DOHH2 (cell line): ENCODE measurements around the gene CIAO2B.
"Not testable (repeated sequence)": the region's sequence is repeated elsewhere in the genome, so short reads cannot be mapped to it uniquely, and the experiment has no call there.

Source experiments
- H3F3A ChIP-seq: fragments of 200-600 bp; sonication (generic), shearing (Covaris generic); 2 replicates; pipeline ENCODE4 v1.6.0; 2016; ENCODE audit warnings: antibody characterized with exemption, mild to moderate bottlenecking; ENCODE audit not compliant: control insufficient read depth, insufficient read depth
- H3K27ac ChIP-seq: fragments of 200-600 bp; sonication (generic); 2 replicates; pipeline ENCODE4 v1.5.1; 2014; ENCODE audit warnings: low read depth, mild to moderate bottlenecking, low read length, moderate library complexity
- H3K27me3 ChIP-seq: fragments of 200-600 bp; sonication (generic); 2 replicates; pipeline ENCODE4 v1.6.1; 2014; ENCODE audit warnings: mild to moderate bottlenecking, low read length, mixed read lengths; ENCODE audit not compliant: control insufficient read depth
- H3K36me3 ChIP-seq: fragments of 200-600 bp; sonication (generic); 2 replicates; pipeline ENCODE4 v1.6.1; 2014; ENCODE audit warnings: mild to moderate bottlenecking, low read length, moderate library complexity, mixed read lengths; ENCODE audit not compliant: control insufficient read depth
- H3K4me1 ChIP-seq: fragments of 200-600 bp; sonication (generic); 2 replicates; pipeline ENCODE4 v1.6.1; 2014; ENCODE audit warnings: mild to moderate bottlenecking, low read length, mixed read lengths; ENCODE audit not compliant: control insufficient read depth
- H3K4me2 ChIP-seq: fragments of 200-600 bp; sonication (generic); 2 replicates; pipeline ENCODE4 v1.6.0; 2014; ENCODE audit warnings: mild to moderate bottlenecking, low read length, moderate library complexity
- H3K4me3 ChIP-seq: fragments of 200-600 bp; sonication (generic); 2 replicates; pipeline ENCODE4 v1.5.1; 2014; ENCODE audit warnings: mild to moderate bottlenecking, low read length, mixed read lengths
- H3K79me2 ChIP-seq: fragments of 200-600 bp; sonication (generic); 2 replicates; pipeline ENCODE4 v1.6.1; 2014; ENCODE audit warnings: mild to moderate bottlenecking, low read length, mixed read lengths; ENCODE audit not compliant: control insufficient read depth
- H3K9me2 ChIP-seq: fragments of 200-600 bp; sonication (generic); replicated peaks from 2 replicates; pipeline ENCODE4 v1.6.1; 2014; ENCODE audit warnings: mild to moderate bottlenecking, low read length, mixed read lengths; ENCODE audit not compliant: control insufficient read depth
- H3K9me3 ChIP-seq: fragments of 200-600 bp; sonication (generic); 2 replicates; pipeline ENCODE4 v1.6.1; 2014; ENCODE audit warnings: antibody characterized with exemption, low read length, mixed read lengths; ENCODE audit not compliant: control insufficient read depth, insufficient read depth
- H4K20me1 ChIP-seq: fragments of 200-600 bp; sonication (generic); 2 replicates; pipeline ENCODE4 v1.6.0; 2014; ENCODE audit warnings: low read depth, mild to moderate bottlenecking, antibody characterized with exemption, low read length, moderate library complexity; ENCODE audit not compliant: control insufficient read depth, insufficient read depth
- EZH2phosphoT487 ChIP-seq: fragments of 200-600 bp; sonication (generic); IDR thresholded peaks from 2 replicates; pipeline ENCODE4 v1.6.1; 2017; ENCODE audit warnings: borderline replicate concordance, mild to moderate bottlenecking, antibody characterized with exemption, low read length, moderate library complexity, mixed read lengths
- TF ChIP-seq, protein P1 (sequence below): fragments of 200-600 bp; sonication (generic); IDR thresholded peaks from one replicate; pipeline ENCODE4 v1.5.1; 2014; ENCODE audit warnings: antibody characterized with exemption, mild to moderate bottlenecking, low read depth, low read length; ENCODE audit not compliant: poor library complexity, severe bottlenecking

CIAO2B gene

DNA sequence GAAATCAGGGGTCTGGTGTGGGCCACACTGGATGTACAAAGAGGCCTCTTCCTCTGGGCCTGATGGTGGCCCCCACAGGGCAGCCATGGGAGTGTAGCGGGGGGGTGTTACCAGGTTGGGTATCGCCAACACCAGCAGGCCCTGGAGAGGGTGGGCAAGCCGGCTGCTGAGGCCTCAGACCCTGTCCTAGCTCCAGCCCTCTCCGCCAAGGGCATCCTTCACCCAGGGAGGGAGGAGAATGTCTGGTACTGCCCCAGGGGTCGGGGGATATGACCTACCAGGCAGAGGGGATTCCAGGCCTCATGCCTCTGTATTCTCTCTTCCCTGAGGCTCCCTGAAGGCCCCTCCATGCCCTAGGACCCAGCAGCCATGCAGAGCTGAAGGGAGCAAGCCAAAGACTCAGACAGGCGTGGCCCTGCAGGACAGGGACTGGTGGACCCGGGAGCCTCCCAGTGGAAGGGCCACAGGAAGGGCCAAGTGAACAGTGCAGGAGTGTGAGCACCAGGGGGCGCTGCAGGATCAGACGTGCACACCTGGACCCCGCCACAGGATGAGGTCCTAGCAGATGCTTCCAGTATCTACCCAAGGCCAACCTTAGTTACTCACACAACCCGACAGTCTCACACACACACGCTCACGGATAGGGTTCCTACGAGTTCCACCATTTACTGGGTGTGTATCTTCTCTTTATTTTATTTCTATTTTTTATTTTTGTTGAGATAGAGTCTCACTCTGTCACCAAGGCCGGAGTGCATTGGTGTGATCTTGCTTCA lies 43.3 kb upstream of the CIAO2B start:
- Histone ChIP-seq H3K36me3 (no peaks in the 10 kb centered on the region), H3K27ac (no peak overlapping the region), H3K79me2 (no peaks in the 10 kb centered on the region), H3K4me3 (no peak overlapping the region), H3K27me3 (no peaks in the 10 kb centered on the region), H3K4me1 (no peaks in the 10 kb centered on the region), H3K4me2 (no peak overlapping the region), H4K20me1 (no peaks in the 10 kb centered on the region), H3K9me3 (no peaks in the 10 kb centered on the region), H3K9me2 (no peaks in the 10 kb centered on the region), H3F3A (0 out of 2 replicates have a peak, but pooled peaks cover 2% of the 10 kb centered on the region)
- no peak for TF ChIP-seq EZH2phosphoT487
- TF ChIP-seq, protein P1, sequence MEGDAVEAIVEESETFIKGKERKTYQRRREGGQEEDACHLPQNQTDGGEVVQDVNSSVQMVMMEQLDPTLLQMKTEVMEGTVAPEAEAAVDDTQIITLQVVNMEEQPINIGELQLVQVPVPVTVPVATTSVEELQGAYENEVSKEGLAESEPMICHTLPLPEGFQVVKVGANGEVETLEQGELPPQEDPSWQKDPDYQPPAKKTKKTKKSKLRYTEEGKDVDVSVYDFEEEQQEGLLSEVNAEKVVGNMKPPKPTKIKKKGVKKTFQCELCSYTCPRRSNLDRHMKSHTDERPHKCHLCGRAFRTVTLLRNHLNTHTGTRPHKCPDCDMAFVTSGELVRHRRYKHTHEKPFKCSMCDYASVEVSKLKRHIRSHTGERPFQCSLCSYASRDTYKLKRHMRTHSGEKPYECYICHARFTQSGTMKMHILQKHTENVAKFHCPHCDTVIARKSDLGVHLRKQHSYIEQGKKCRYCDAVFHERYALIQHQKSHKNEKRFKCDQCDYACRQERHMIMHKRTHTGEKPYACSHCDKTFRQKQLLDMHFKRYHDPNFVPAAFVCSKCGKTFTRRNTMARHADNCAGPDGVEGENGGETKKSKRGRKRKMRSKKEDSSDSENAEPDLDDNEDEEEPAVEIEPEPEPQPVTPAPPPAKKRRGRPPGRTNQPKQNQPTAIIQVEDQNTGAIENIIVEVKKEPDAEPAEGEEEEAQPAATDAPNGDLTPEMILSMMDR, result peak; percentile 84

DNA sequence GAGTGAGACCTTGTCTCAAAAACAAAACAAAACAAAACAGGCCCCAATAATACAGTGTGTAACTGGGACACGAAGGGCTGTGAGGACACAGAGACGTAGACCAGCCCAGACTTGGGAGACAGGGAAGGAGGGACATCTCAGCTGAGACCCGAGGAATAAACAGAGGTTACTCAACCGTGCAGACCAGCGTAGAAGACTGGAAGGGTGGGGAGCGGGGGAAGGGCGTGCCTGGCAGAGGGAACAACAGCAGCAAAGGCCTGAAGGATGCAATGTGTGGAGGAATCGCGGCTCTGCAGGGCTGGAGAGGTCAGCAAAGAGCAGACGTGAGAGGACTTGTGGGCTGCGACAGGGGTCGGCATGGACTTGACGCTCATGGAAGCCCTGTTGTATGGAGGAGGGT lies 42.5 kb upstream of the CIAO2B start:
- H4K20me1 ChIP-seq, result no peaks in the 10 kb centered on the region
- H3K27ac ChIP-seq, result no peak overlapping the region
- TF ChIP-seq, protein P1, result no peak
- TF ChIP-seq EZH2phosphoT487, result no peak
- no peaks in the 10 kb centered on the region for H3K9me2 ChIP-seq
- no peaks in the 10 kb centered on the region for H3K27me3 ChIP-seq
- no peaks in the 10 kb centered on the region for H3K79me2 ChIP-seq
- H3K4me3 ChIP-seq, result no peak overlapping the region
- H3F3A ChIP-seq, result 0 out of 2 replicates have a peak, but pooled peaks cover 2% of the 10 kb centered on the region
- H3K9me3 ChIP-seq, result no peaks in the 10 kb centered on the region
- no peak overlapping the region for H3K4me2 ChIP-seq
- H3K4me1 ChIP-seq, result no peaks in the 10 kb centered on the region
- no peaks in the 10 kb centered on the region for H3K36me3 ChIP-seq

DNA sequence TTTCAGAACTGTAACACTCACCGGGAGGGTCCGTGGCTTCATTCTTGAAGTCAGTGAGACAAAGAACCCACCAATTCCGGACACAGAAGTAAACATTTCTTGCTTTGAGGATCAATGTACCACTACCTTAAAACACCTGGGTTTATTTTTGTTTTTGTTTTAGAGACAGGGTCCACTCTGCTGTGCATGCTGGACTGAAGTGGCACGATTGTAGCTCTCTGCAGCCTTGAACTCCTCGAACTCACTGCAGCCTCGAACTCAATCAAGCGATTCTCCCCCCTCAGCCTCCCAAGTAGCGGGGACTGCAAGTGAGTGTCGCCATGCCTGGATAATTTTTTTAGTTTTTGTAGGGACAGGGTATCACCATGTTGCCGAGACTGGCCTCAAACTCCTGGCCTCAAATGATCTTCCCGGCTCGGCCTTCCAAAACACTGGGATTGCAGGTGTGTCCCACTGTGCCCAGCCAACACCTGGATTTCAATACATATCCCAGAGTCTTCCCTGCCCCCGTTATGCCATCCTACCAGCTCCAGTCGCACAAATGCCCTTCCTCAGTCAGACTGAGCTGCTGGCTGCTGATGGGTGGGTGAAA lies 41.2 kb upstream of the CIAO2B start:
- H3K9me3 ChIP-seq, result no peaks in the 10 kb centered on the region
- no peak overlapping the region for H3K4me3 ChIP-seq
- no peak overlapping the region for H3K4me2 ChIP-seq
- H3F3A ChIP-seq, result no peaks in the 10 kb centered on the region
- no peaks in the 10 kb centered on the region for H3K9me2 ChIP-seq
- H3K4me1 ChIP-seq, result no peaks in the 10 kb centered on the region
- H3K27me3 ChIP-seq, result no peaks in the 10 kb centered on the region
- TF ChIP-seq EZH2phosphoT487, result no peak
- TF ChIP-seq, protein P1, result no peak
- no peak overlapping the region for H3K27ac ChIP-seq
- H4K20me1 ChIP-seq, result 0 out of 2 replicates have a peak, but pooled peaks cover 4% of the 10 kb centered on the region
- no peaks in the 10 kb centered on the region for H3K36me3 ChIP-seq
- no peaks in the 10 kb centered on the region for H3K79me2 ChIP-seq

DNA sequence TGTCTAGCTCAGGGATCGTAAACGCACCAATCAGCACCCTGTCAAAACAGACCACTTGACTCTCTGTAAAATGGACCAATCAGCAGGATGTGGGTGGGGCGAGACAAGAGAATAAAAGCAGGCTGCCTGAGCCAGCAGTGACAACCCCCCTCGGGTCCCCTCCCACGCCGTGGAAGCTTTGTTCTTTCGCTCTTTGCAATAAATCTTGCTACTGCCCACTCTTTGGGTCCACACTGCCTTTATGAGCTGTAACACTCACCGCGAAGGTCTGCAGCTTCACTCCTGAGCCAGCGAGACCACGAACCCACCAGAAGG lies 40.7 kb upstream of the CIAO2B start:
- H3K9me2 ChIP-seq, H3K4me2 ChIP-seq, H3K27ac ChIP-seq, H3K36me3 ChIP-seq, H4K20me1 ChIP-seq, H3K27me3 ChIP-seq, H3K9me3 ChIP-seq, H3K79me2 ChIP-seq, H3K4me1 ChIP-seq, H3F3A ChIP-seq, H3K4me3 ChIP-seq: not testable (repeated sequence)

DNA sequence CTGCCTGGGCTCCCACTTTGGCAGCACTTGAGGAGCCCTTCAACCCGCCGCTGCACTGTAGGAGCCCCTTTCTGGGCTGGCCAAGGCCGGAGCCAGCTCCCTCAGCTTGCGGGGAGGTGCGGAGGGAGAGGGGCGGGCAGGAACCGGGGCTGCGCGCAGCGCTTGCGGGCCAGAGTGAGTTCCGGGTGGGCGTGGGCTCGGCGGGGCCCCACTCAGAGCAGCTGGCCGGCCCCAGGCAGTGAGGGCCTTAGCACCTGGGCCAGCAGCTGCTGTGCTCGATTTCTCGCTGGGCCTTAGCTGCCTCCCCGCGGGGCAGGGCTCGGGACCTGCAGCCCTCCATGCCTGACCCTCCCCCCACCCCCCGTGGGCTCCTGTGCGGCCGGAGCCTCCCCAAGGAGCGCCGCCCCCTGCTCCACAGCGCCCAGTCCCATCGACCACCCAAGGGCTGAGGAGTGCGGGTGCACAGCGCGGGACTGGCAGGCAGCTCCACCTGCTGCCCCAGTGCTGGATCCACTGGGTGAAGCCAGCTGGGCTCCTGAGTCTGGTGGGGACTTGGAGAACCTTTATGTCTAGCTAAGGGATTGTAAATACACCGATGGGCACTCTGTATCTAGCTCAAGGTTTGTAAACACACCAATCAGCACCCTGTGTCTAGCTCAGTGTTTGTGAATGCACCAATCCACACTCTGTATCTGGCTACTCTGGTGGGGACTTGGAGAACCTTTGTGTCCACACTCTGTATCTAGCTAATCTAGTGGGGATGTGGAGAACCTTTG lies 40.1 kb upstream of the CIAO2B start:
- H4K20me1 ChIP-seq, H3K27me3 ChIP-seq, H3K27ac ChIP-seq, H3K36me3 ChIP-seq, H3K4me2 ChIP-seq, H3K9me2 ChIP-seq, H3F3A ChIP-seq, H3K9me3 ChIP-seq, H3K4me1 ChIP-seq, H3K79me2 ChIP-seq, H3K4me3 ChIP-seq: not testable (repeated sequence)
